ENCODE data around the gene NABP1.
"Not testable (repeated sequence)": the region's sequence is repeated elsewhere in the genome, so short reads cannot be mapped to it uniquely, and the experiment has no call there.

Gene NABP1

GRCh38 chr2:191677646-191678436 lies at the start of gene NABP1:
NABP1 (plus strand) TSS chr2:191678136; CDS start chr2:191678615, 479 bp downstream.
- DNase-seq, result peak; percentile 99

- DNase-seq, result no peak
These were observed 48.9 kb upstream of the NABP1 start for GRCh38 chr2:191629001-191629453.

GRCh38 chr2:191629976-191630712 lies 47.8 kb upstream of the NABP1 start:
- DNase-seq, result no peak

- no peak for DNase-seq
These were observed 46.2 kb upstream of the NABP1 start for GRCh38 chr2:191631754-191632153.

- DNase-seq, result no peak
These were observed 45.5 kb upstream of the NABP1 start for GRCh38 chr2:191632426-191632825.

GRCh38 chr2:191634791-191635190 lies 43.1 kb upstream of the NABP1 start:
- DNase-seq, result no peak

GRCh38 chr2:191635333-191636234 lies 42.4 kb upstream of the NABP1 start:
- DNase-seq, result no peak

GRCh38 chr2:191636235-191636543 lies 41.7 kb upstream of the NABP1 start:
- DNase-seq, result no peak

GRCh38 chr2:191636586-191636985 lies 41.4 kb upstream of the NABP1 start:
- DNase-seq, result no peak

GRCh38 chr2:191637182-191638078 lies 40.5 kb upstream of the NABP1 start:
- DNase-seq, result no peak

GRCh38 chr2:191638079-191638801 lies 39.7 kb upstream of the NABP1 start:
- DNase-seq, result no peak

- no peak for DNase-seq
These were observed 39.1 kb upstream of the NABP1 start for GRCh38 chr2:191638802-191639172.

- DNase-seq, result no peak
These were observed 36.3 kb upstream of the NABP1 start for GRCh38 chr2:191641609-191642008.

GRCh38 chr2:191642541-191642940 lies 35.4 kb upstream of the NABP1 start:
- no peak for DNase-seq

- DNase-seq, result no peak
These were observed 34.5 kb upstream of the NABP1 start for GRCh38 chr2:191643429-191643828.

GRCh38 chr2:191644613-191645012 lies 33.3 kb upstream of the NABP1 start:
- DNase-seq, result not testable (repeated sequence)

GRCh38 chr2:191645032-191645431 lies 32.9 kb upstream of the NABP1 start:
- no peak for DNase-seq

- DNase-seq, result no peak
These were observed 32.3 kb upstream of the NABP1 start for GRCh38 chr2:191645434-191646162.

- no peak for DNase-seq
These were observed 31.6 kb upstream of the NABP1 start for GRCh38 chr2:191646163-191646902.

- no peak for DNase-seq
These were observed 28.4 kb upstream of the NABP1 start for GRCh38 chr2:191649519-191649918.

Data from CD4-positive, alpha-beta T cell treated with Interferon gamma for 1 hour (primary cell).